ENCODE data around the gene FLNB.

The FLNB gene

DNA sequence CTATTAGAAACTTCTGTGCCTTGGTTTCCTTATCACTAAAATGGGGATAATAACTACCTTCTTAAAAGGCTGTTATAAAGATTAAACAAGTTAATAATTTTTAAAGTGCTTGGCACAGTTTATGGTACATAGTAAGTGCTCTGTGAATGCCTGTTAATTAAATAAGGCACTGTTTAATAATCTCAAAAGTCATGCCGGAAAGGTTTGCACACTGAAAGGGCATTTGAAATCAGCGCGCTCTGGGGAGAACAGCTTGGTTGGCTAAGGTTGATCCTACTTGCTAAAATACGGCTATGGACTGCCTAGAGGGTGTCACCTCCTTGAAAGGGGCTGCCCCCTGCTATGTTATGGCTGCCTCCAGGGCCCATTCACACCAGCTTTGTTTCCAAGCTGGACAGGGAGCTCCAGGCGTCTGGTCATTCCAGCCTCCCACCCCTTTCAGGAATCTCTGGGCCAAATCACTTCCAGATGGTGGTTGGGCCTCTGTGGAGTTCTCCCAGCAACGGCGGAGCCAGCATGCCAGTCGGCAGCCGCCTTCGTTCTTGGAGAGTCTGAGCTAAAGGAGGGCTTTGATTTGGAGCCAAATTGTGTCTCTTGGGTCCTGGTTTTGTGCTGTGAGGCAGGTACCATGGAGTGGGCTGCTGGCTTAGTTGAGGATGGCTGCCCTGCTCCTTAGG is 5.9 kb downstream of the FLNB start:
- TF ChIP-seq, protein P1, sequence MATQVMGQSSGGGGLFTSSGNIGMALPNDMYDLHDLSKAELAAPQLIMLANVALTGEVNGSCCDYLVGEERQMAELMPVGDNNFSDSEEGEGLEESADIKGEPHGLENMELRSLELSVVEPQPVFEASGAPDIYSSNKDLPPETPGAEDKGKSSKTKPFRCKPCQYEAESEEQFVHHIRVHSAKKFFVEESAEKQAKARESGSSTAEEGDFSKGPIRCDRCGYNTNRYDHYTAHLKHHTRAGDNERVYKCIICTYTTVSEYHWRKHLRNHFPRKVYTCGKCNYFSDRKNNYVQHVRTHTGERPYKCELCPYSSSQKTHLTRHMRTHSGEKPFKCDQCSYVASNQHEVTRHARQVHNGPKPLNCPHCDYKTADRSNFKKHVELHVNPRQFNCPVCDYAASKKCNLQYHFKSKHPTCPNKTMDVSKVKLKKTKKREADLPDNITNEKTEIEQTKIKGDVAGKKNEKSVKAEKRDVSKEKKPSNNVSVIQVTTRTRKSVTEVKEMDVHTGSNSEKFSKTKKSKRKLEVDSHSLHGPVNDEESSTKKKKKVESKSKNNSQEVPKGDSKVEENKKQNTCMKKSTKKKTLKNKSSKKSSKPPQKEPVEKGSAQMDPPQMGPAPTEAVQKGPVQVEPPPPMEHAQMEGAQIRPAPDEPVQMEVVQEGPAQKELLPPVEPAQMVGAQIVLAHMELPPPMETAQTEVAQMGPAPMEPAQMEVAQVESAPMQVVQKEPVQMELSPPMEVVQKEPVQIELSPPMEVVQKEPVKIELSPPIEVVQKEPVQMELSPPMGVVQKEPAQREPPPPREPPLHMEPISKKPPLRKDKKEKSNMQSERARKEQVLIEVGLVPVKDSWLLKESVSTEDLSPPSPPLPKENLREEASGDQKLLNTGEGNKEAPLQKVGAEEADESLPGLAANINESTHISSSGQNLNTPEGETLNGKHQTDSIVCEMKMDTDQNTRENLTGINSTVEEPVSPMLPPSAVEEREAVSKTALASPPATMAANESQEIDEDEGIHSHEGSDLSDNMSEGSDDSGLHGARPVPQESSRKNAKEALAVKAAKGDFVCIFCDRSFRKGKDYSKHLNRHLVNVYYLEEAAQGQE (IDR thresholded peaks at IDR 0.05; ENCODE audit: low read depth): no peak
- TF ChIP-seq USF1 (IDR thresholded peaks at IDR 0.05) (no peak), YY1 (IDR thresholded peaks at IDR 0.05; ENCODE audit: low read depth) (no peak), EGR1 (IDR thresholded peaks at IDR 0.05) (no peak), NFIC (IDR thresholded peaks at IDR 0.05) (no peak), CEBPB (IDR thresholded peaks at IDR 0.05) (no peak), TAF1 (IDR thresholded peaks at IDR 0.05; ENCODE audit: low read depth) (no peak), TEAD4 (IDR thresholded peaks at IDR 0.05) (no peak), FOXM1 (IDR thresholded peaks at IDR 0.05; ENCODE audit: borderline replicate concordance, low read depth) (no peak), CREB1 (IDR thresholded peaks at IDR 0.05; ENCODE audit: low read depth) (no peak), RAD21 (IDR thresholded peaks at IDR 0.05; ENCODE audit: low read depth) (no peak), EP300 (IDR thresholded peaks at IDR 0.05; ENCODE audit: borderline replicate concordance) (no peak), ZBTB7A (IDR thresholded peaks at IDR 0.05; ENCODE audit: low read depth) (no peak), TCF12 (IDR thresholded peaks at IDR 0.05; ENCODE audit: low read depth) (no peak)
- TF ChIP-seq, protein P2, sequence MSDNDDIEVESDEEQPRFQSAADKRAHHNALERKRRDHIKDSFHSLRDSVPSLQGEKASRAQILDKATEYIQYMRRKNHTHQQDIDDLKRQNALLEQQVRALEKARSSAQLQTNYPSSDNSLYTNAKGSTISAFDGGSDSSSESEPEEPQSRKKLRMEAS (IDR thresholded peaks at IDR 0.05): no peak

DNA sequence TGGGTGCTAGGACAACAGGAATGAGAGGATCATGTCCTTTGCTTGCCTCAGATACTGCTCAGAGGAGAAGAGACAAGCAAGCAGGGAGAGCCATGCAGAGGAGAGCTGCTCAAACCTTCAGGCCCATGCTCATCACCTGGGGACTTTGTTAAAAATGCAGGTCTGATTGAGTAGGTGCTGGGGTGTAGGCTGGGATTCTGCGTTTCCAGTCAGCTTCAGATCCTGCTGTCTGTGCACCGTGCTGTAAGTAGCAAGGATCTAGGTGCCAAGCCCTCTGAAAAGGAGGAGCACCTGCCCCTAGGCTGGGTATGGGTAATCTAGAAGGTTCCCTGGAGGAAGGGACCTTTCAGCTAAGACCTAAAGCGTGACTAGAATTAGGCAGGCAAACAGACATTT is 7.3 kb downstream of the FLNB start:
- TF ChIP-seq FOXM1 (IDR thresholded peaks at IDR 0.05; ENCODE audit: borderline replicate concordance, low read depth) (no peak), TAF1 (IDR thresholded peaks at IDR 0.05; ENCODE audit: low read depth) (no peak)
- TF ChIP-seq, protein P2 (IDR thresholded peaks at IDR 0.05): no peak

DNA sequence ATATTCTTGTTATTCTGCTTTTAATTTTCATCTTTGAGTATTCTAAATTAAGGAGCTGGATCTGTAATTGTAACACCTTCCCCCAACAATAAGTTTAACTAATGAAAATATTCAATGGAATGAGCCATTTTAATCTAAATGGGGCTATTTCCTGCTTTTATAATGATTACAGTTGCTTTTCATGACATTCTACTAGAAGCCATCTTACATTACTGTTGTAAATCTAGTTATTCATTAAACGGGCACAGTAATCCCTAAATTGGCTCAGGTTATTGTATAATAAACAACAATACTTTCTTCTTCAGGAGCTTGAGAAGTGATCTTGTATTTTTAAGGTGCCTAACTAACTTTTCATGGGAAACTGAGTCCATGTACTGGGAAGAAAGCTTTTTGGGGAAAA is 8.5 kb downstream of the FLNB start:
- TF ChIP-seq RAD21 (IDR thresholded peaks at IDR 0.05; ENCODE audit: low read depth) (no peak), CREB1 (IDR thresholded peaks at IDR 0.05; ENCODE audit: low read depth) (no peak), USF1 (IDR thresholded peaks at IDR 0.05) (no peak)

GRCh38 chr3:58018892-58019742 is 10.9 kb downstream of the FLNB start:
- TF ChIP-seq CREB1 (IDR thresholded peaks at IDR 0.05; ENCODE audit: low read depth) (no peak), TCF12 (IDR thresholded peaks at IDR 0.05; ENCODE audit: low read depth) (no peak), RAD21 (IDR thresholded peaks at IDR 0.05; ENCODE audit: low read depth) (no peak), TAF1 (IDR thresholded peaks at IDR 0.05; ENCODE audit: low read depth) (no peak), FOXM1 (IDR thresholded peaks at IDR 0.05; ENCODE audit: borderline replicate concordance, low read depth) (no peak), CEBPB (IDR thresholded peaks at IDR 0.05) (peak; percentile 80)
- TF ChIP-seq, protein P2 (IDR thresholded peaks at IDR 0.05): no peak
- TF ChIP-seq, protein P1 (IDR thresholded peaks at IDR 0.05; ENCODE audit: low read depth): no peak

DNA sequence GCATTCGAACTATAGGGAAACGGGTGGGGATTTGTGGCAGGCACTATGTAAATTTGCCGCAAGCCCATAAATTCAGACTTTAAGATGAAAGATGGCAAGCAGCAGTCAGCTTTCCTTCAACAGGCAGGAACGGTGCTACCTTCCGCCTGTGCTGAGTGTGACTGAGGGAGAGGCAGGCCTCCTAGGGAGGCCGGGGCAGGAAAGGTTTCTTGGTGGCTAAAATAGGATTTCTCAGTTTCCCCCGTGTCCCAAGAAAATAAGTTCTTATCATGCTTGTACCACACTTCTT is 12.5 kb downstream of the FLNB start:
- TF ChIP-seq TCF12 (IDR thresholded peaks at IDR 0.05; ENCODE audit: low read depth) (no peak), NFIC (IDR thresholded peaks at IDR 0.05) (no peak), YY1 (IDR thresholded peaks at IDR 0.05; ENCODE audit: low read depth) (no peak), USF1 (IDR thresholded peaks at IDR 0.05) (no peak), CREB1 (IDR thresholded peaks at IDR 0.05; ENCODE audit: low read depth) (no peak), FOXM1 (IDR thresholded peaks at IDR 0.05; ENCODE audit: borderline replicate concordance, low read depth) (no peak), TEAD4 (IDR thresholded peaks at IDR 0.05) (no peak), RAD21 (IDR thresholded peaks at IDR 0.05; ENCODE audit: low read depth) (no peak), EP300 (IDR thresholded peaks at IDR 0.05; ENCODE audit: borderline replicate concordance) (no peak), CEBPB (IDR thresholded peaks at IDR 0.05) (no peak), EGR1 (IDR thresholded peaks at IDR 0.05) (no peak), TAF1 (IDR thresholded peaks at IDR 0.05; ENCODE audit: low read depth) (no peak), ZBTB7A (IDR thresholded peaks at IDR 0.05; ENCODE audit: low read depth) (no peak)
- TF ChIP-seq, protein P1 (IDR thresholded peaks at IDR 0.05; ENCODE audit: low read depth): no peak
- TF ChIP-seq, protein P2 (IDR thresholded peaks at IDR 0.05): no peak

All from Ishikawa (cell line).